WTC11 (cell line): ENCODE measurements around the gene SPZ1. TPM values are rescaled to one million over a fixed set of nuclear protein-coding genes. Genes with fewer than 3 reads are reported as not detected.

Source experiments
- ATAC-seq: fragments of 200-7000 bp; cut with Tn5 transposase; 2 replicates; pipeline ENCODE4 v1.10.0; 2021; ENCODE audit warnings: mild to moderate bottlenecking, moderate library complexity
- CTCF ChIA-PET: fragments of 300-600 bp; sonication (Branson Sonifier 250); formaldehyde crosslinking; loops from one replicate; lab custom pipeline; 2021; ENCODE audit warnings: antibody characterized with exemption; lab: Charles Lee
- POLR2A ChIA-PET: fragments of 350-600 bp; sonication (Branson Sonifier 250); formaldehyde crosslinking; loops from one replicate; lab custom pipeline; 2021; ENCODE audit warnings: antibody characterized with exemption; lab: Charles Lee
- DNase-seq: peaks from one replicate; pipeline ENCODE4 v3.0.0; 2021; ENCODE audit warnings: low spot score
- H3K27ac Mint-ChIP-seq: 2 replicates; pipeline ENCODE4 v1.8.0; 2021; ENCODE audit warnings: mixed read lengths
- H3K27me3 Mint-ChIP-seq: 2 replicates; pipeline ENCODE4 v1.8.0; 2021; ENCODE audit warnings: low read depth, mild to moderate bottlenecking, moderate library complexity, mixed read lengths
- H3K36me3 Mint-ChIP-seq: 2 replicates; pipeline ENCODE4 v1.8.0; 2021; ENCODE audit warnings: mixed read lengths
- H3K4me1 Mint-ChIP-seq: 2 replicates; pipeline ENCODE4 v1.8.0; 2022; ENCODE audit warnings: mixed read lengths
- H3K4me3 Mint-ChIP-seq: 2 replicates; pipeline ENCODE4 v1.8.0; 2021; ENCODE audit warnings: mild to moderate bottlenecking, moderate library complexity, mixed read lengths
- H3K9me3 Mint-ChIP-seq: 2 replicates; pipeline ENCODE4 v1.8.0; 2021; ENCODE audit warnings: mixed read lengths
- CBFB ChIP-seq: sonication (generic); formaldehyde crosslinking; IDR thresholded peaks from 2 replicates; pipeline ENCODE4 v1.8.1; 2022; ENCODE audit warnings: mild to moderate bottlenecking, low read depth, missing genetic modification reagents
- GRHL2 ChIP-seq: fragments of 250-450 bp; sonication (Bioruptor Pico); IDR thresholded peaks from 2 replicates; pipeline ENCODE4 v1.8.0; 2022; ENCODE audit warnings: mild to moderate bottlenecking, moderate library complexity; ENCODE audit not compliant: insufficient replicate concordance, severe bottlenecking
- IRF2 ChIP-seq: sonication (generic); formaldehyde crosslinking; IDR thresholded peaks from 2 replicates; pipeline ENCODE4 v1.8.0; 2022; ENCODE audit warnings: low read depth, missing genetic modification reagents, borderline replicate concordance
- JUN ChIP-seq: sonication (generic); formaldehyde crosslinking; IDR thresholded peaks from 2 replicates; pipeline ENCODE4 v1.8.0; 2023; ENCODE audit warnings: mild to moderate bottlenecking, missing genetic modification reagents
- NFATC4 ChIP-seq: fragments of 250-450 bp; sonication (Bioruptor Pico); IDR thresholded peaks from 2 replicates; pipeline ENCODE4 v1.9.0; 2021; ENCODE audit warnings: mild to moderate bottlenecking
- NFE2L1 ChIP-seq: sonication (generic); formaldehyde crosslinking; IDR thresholded peaks from 2 replicates; pipeline ENCODE4 v1.8.1; 2023; ENCODE audit warnings: missing genetic modification reagents
- NFYB ChIP-seq: sonication (generic); formaldehyde crosslinking; conservative IDR thresholded peaks from 2 replicates; pipeline ENCODE4 v1.8.0; 2022; ENCODE audit warnings: low read depth, missing genetic modification reagents
- NR2C2 ChIP-seq: sonication (generic); formaldehyde crosslinking; IDR thresholded peaks from 2 replicates; pipeline ENCODE4 v1.8.0; 2022; ENCODE audit warnings: mild to moderate bottlenecking, missing genetic modification reagents
- NR3C1 ChIP-seq: sonication (generic); formaldehyde crosslinking; conservative IDR thresholded peaks from 2 replicates; pipeline ENCODE4 v1.8.1; 2023; ENCODE audit warnings: low read depth, mild to moderate bottlenecking, missing genetic modification reagents
- TCF7 ChIP-seq: sonication (generic); formaldehyde crosslinking; IDR thresholded peaks from 2 replicates; pipeline ENCODE4 v1.8.0; 2022; ENCODE audit warnings: mild to moderate bottlenecking, low read depth, missing genetic modification reagents, moderate library complexity
- ZNF416 ChIP-seq: fragments of 250-450 bp; sonication (Bioruptor Pico); IDR thresholded peaks from 2 replicates; pipeline ENCODE4 v1.9.0; 2021; ENCODE audit warnings: mild to moderate bottlenecking, inconsistent platforms
- ZNF423 ChIP-seq: fragments of 250-450 bp; sonication (Bioruptor Pico); IDR thresholded peaks from 2 replicates; pipeline ENCODE4 v2.1.2; 2022; ENCODE audit warnings: mild to moderate bottlenecking, moderate library complexity
- total RNA-seq: library from RNA; stranded (reverse); gene quantifications from 3 replicates; pipeline ENCODE4 v1.2.3, GENCODE V29; 2021
- TF ChIP-seq, protein P1 (sequence below): sonication (generic); formaldehyde crosslinking; IDR thresholded peaks from 2 replicates; pipeline ENCODE4 v1.8.0; 2023; ENCODE audit warnings: mild to moderate bottlenecking, missing genetic modification reagents
- TF ChIP-seq, protein P2 (sequence below): fragments of 250-450 bp; sonication (Bioruptor Pico); IDR thresholded peaks from 2 replicates; pipeline ENCODE4 v1.9.0; 2021; ENCODE audit warnings: mild to moderate bottlenecking
- TF ChIP-seq, protein P3 (sequence below): sonication (generic); formaldehyde crosslinking; IDR thresholded peaks from 2 replicates; pipeline ENCODE4 v1.8.0; 2022; ENCODE audit warnings: missing genetic modification reagents

The SPZ1 gene
- total RNA-seq, 1 experiment from 2014 or later, result not detected

DNA sequence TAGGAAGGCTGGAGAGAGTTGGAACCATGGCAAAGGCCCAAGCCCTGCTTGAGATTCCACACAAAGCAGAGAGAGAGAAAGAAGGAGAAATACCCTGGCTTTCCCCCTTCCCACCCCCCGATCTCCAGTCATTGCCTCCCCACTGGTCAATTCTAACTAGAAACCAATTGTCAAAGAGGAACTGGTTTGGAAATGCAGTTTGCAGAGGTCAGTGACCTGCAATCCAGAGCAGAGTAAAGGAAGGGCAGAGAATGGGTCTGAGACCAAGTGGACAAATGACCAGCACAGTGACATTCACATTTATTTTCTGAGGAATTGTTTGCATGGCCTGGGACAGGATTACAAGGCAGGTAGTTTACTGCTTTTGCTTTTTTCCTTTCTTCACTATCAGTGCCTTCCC, 50.6 kb downstream of the SPZ1 start:
- no peak overlapping the region for H3K4me3 Mint-ChIP-seq
- POLR2A ChIA-PET, result no interaction called here
- H3K9me3 Mint-ChIP-seq, result peaks cover 13% of the 10 kb centered on the region
- no peak overlapping the region for H3K27ac Mint-ChIP-seq
- peaks cover 4% of the 10 kb centered on the region for H3K4me1 Mint-ChIP-seq
- no peak for DNase-seq
- no peak for TF ChIP-seq NR3C1 (CRISPR knock-in tag)
- TF ChIP-seq GRHL2 (CRISPR knock-in tag), result no peak
- TF ChIP-seq NFE2L1 (CRISPR knock-in tag), result no peak
- TF ChIP-seq, protein P1, sequence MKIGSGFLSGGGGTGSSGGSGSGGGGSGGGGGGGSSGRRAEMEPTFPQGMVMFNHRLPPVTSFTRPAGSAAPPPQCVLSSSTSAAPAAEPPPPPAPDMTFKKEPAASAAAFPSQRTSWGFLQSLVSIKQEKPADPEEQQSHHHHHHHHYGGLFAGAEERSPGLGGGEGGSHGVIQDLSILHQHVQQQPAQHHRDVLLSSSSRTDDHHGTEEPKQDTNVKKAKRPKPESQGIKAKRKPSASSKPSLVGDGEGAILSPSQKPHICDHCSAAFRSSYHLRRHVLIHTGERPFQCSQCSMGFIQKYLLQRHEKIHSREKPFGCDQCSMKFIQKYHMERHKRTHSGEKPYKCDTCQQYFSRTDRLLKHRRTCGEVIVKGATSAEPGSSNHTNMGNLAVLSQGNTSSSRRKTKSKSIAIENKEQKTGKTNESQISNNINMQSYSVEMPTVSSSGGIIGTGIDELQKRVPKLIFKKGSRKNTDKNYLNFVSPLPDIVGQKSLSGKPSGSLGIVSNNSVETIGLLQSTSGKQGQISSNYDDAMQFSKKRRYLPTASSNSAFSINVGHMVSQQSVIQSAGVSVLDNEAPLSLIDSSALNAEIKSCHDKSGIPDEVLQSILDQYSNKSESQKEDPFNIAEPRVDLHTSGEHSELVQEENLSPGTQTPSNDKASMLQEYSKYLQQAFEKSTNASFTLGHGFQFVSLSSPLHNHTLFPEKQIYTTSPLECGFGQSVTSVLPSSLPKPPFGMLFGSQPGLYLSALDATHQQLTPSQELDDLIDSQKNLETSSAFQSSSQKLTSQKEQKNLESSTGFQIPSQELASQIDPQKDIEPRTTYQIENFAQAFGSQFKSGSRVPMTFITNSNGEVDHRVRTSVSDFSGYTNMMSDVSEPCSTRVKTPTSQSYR, result no peak
- no peak for TF ChIP-seq ZNF416
- no peak for TF ChIP-seq CBFB
- TF ChIP-seq, protein P2, sequence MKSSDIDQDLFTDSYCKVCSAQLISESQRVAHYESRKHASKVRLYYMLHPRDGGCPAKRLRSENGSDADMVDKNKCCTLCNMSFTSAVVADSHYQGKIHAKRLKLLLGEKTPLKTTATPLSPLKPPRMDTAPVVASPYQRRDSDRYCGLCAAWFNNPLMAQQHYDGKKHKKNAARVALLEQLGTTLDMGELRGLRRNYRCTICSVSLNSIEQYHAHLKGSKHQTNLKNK (CRISPR knock-in tag), result no peak
- TF ChIP-seq NFYB (CRISPR knock-in tag), result no peak
- TF ChIP-seq, protein P3, sequence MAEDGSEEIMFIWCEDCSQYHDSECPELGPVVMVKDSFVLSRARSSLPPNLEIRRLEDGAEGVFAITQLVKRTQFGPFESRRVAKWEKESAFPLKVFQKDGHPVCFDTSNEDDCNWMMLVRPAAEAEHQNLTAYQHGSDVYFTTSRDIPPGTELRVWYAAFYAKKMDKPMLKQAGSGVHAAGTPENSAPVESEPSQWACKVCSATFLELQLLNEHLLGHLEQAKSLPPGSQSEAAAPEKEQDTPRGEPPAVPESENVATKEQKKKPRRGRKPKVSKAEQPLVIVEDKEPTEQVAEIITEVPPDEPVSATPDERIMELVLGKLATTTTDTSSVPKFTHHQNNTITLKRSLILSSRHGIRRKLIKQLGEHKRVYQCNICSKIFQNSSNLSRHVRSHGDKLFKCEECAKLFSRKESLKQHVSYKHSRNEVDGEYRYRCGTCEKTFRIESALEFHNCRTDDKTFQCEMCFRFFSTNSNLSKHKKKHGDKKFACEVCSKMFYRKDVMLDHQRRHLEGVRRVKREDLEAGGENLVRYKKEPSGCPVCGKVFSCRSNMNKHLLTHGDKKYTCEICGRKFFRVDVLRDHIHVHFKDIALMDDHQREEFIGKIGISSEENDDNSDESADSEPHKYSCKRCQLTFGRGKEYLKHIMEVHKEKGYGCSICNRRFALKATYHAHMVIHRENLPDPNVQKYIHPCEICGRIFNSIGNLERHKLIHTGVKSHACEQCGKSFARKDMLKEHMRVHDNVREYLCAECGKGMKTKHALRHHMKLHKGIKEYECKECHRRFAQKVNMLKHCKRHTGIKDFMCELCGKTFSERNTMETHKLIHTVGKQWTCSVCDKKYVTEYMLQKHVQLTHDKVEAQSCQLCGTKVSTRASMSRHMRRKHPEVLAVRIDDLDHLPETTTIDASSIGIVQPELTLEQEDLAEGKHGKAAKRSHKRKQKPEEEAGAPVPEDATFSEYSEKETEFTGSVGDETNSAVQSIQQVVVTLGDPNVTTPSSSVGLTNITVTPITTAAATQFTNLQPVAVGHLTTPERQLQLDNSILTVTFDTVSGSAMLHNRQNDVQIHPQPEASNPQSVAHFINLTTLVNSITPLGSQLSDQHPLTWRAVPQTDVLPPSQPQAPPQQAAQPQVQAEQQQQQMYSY, result no peak
- no peak for TF ChIP-seq NR2C2 (CRISPR knock-in tag)
- TF ChIP-seq ZNF423, result no peak
- TF ChIP-seq JUN (CRISPR knock-in tag), result no peak
- TF ChIP-seq NFATC4, result no peak
- no peak for TF ChIP-seq IRF2 (CRISPR knock-in tag)
- no peak for TF ChIP-seq TCF7
- TF ChIP-seq, all 79 proteins: peak for 0
- peaks cover 9% of the 10 kb centered on the region; the same call in 1 of the 2 replicates for H3K36me3 Mint-ChIP-seq
- H3K27me3 Mint-ChIP-seq, result no peaks in the 10 kb centered on the region
- CTCF ChIA-PET, result no interaction called here
- ATAC-seq, result no peak

Other genes starting within 250 kb of the SPZ1 start
- gene SERINC5, start 64.0 kb upstream of the SPZ1 start, total RNA-seq, result 128 to 139 TPM (median 139 TPM) in 3 replicates
- gene ZFYVE16, start 88.1 kb downstream of the SPZ1 start, total RNA-seq, result 25.3 to 35.1 TPM (median 32.5 TPM) in 3 replicates
- 0.48 to 0.94 TPM (median 0.62 TPM) in 3 replicates for gene FAM151B, start 168.1 kb downstream of the SPZ1 start, total RNA-seq